Measurements from ENCODE around the gene CCHCR1. TPM values are rescaled to one million over a fixed set of nuclear protein-coding genes. Genes with fewer than 3 reads are reported as not detected.
A peak's percentile ranks its signal among the peaks of the same experiment; 100 is the strongest.
"Not testable (repeated sequence)": the region's sequence is repeated elsewhere in the genome, so short reads cannot be mapped to it uniquely, and the experiment has no call there.

Gene CCHCR1
- total and polyA plus RNA-seq, 2 of the 8 experiments (the other 6 are each of a cell fraction or from before 2014, with no cell fraction given), result 20.9 to 38.0 TPM

DNA sequence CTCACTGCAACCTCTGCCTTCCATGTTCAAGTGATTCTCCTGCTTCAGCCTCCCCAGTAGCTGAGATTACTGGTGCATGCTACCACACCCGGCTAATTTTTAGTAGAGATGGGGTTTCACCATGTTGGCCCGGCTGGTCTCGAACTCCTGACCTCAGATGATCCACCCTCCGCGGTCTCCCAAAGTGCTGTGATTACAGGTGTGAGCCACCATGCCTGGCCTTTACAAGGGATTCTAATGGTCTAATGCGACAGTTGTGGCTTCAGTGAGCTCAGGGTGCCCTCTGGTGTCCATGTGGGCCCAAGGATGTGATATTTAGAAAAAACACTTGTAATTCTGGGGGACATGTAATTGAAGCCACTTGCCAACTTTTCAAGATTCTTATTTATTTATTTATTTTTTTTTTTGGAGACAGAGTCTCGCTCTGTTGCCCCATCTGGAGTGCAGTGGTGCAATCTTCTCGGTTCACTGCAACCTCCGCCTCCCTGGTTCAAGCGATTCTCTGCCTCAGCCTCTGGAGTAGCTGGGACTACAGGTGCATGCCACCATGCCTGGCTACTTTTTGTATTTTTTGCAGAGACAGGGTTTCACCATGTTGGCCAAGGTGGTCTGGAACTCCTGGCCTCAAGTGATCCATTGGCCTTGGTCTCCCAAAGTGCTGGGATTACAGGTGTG, 35.0 kb upstream of the CCHCR1 start:
- not testable (repeated sequence) for H4K8ac ChIP-seq (ENCODE audit: extremely low read depth, insufficient read depth, low read length); H3K79me2 ChIP-seq (ENCODE audit: control insufficient read depth in 1 of 2, insufficient read depth in 2 of 2, low read length in 2 of 2); H2BK20ac ChIP-seq (ENCODE audit: low read length); H4K5ac ChIP-seq (ENCODE audit: insufficient read length, low read depth, low read length); FAIRE-seq; H2BK15ac ChIP-seq (ENCODE audit: low read length); H2BK120ac ChIP-seq (replicated peaks; ENCODE audit: low read depth, low read length); H3K9me3 ChIP-seq (ENCODE audit: insufficient read depth in 2 of 2, low read depth in 1 of 2, low read length in 1 of 2); H3K14ac ChIP-seq (ENCODE audit: insufficient read length); H3K27ac ChIP-seq (ENCODE audit: low read depth, low read length); H3K79me1 ChIP-seq (ENCODE audit: low read depth, low read length); H2AK5ac ChIP-seq (ENCODE audit: low read depth, low read length); H3K9ac ChIP-seq (replicated peaks in 1 of 4; ENCODE audit: extremely low read depth in 1 of 4, low read depth in 3 of 4, low read length in 3 of 4); H2AFZ ChIP-seq (ENCODE audit: low read length); H3K18ac ChIP-seq (ENCODE audit: extremely low read depth, low read length); H3K4ac ChIP-seq (replicated peaks; ENCODE audit: insufficient read length, low read depth, low read length); H3K4me1 ChIP-seq (replicated peaks in 1 of 4; ENCODE audit: control insufficient read depth in 3 of 4, insufficient read depth in 4 of 4, low read length in 3 of 4); H4K91ac ChIP-seq (replicated peaks; ENCODE audit: insufficient read length, low read length); H3K4me2 ChIP-seq (ENCODE audit: insufficient read depth in 1 of 2, low read depth in 2 of 2, low read length in 2 of 2); H3K27me3 ChIP-seq (replicated peaks in 1 of 4; ENCODE audit: control insufficient read depth in 3 of 4, extremely low read depth in 1 of 4, insufficient read depth in 3 of 4, low read length in 3 of 4); H4K20me1 ChIP-seq (replicated peaks in 1 of 2; ENCODE audit: control insufficient read depth in 1 of 2, insufficient read depth in 2 of 2, low read length in 2 of 2); H3K36me3 ChIP-seq (ENCODE audit: control insufficient read depth in 2 of 4, insufficient read depth in 4 of 4, low read length in 3 of 4); H3K4me3 ChIP-seq (ENCODE audit: extremely low read depth in 1 of 4, insufficient read depth in 2 of 4, low read depth in 3 of 4, low read length in 4 of 4); H3K23ac ChIP-seq (ENCODE audit: insufficient read length); H2BK12ac ChIP-seq (ENCODE audit: low read depth, low read length); H2BK5ac ChIP-seq (ENCODE audit: low read depth, low read length); H3K23me2 ChIP-seq (ENCODE audit: low read depth, low read length); H3K56ac ChIP-seq (replicated peaks; ENCODE audit: insufficient read length, low read depth, low read length)
- WGBS, 2 experiments (ENCODE audit: extremely low coverage in 1 of 2, insufficient coverage in 1 of 2, insufficient read length in 1 of 2, insufficient replicate concordance in 2 of 2, low coverage in 1 of 2, low lambda C conversion rate in 2 of 2, missing lambda C conversion rate in 1 of 2), result 57% methylated on average over 10 of the region's 10 CpGs; no CpG with 5 or more reads in 1 of the 2 experiments
- TF ChIP-seq TBP (IDR thresholded peaks at IDR 0.05; ENCODE audit: low read depth, low read length) (peak; percentile 33; the same call in 1 of the 2 replicates), CHD2 (IDR thresholded peaks at IDR 0.05; ENCODE audit: low read length) (0 out of 2 replicates have a peak, but pooled peaks have one; percentile 13), RAD21 (IDR thresholded peaks at IDR 0.05 in 1 of 2, conservative IDR thresholded peaks at IDR 0.05 in 1 of 2; ENCODE audit: low read depth in 2 of 2, low read length in 2 of 2) (peak; percentile 93 to 97), TCF12 (IDR thresholded peaks at IDR 0.05; ENCODE audit: low read depth, low read length) (0 out of 2 replicates have a peak, but pooled peaks have one; percentile 15), KDM1A (IDR thresholded peaks at IDR 0.05; ENCODE audit: borderline replicate concordance, low read length) (peak; percentile 63; the same call in 1 of the 2 replicates)
- TF ChIP-seq, protein P1, sequence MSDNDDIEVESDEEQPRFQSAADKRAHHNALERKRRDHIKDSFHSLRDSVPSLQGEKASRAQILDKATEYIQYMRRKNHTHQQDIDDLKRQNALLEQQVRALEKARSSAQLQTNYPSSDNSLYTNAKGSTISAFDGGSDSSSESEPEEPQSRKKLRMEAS (IDR thresholded peaks at IDR 0.05), result 0 out of 2 replicates have a peak, but pooled peaks have one; percentile 14
- TF ChIP-seq, protein P2, sequence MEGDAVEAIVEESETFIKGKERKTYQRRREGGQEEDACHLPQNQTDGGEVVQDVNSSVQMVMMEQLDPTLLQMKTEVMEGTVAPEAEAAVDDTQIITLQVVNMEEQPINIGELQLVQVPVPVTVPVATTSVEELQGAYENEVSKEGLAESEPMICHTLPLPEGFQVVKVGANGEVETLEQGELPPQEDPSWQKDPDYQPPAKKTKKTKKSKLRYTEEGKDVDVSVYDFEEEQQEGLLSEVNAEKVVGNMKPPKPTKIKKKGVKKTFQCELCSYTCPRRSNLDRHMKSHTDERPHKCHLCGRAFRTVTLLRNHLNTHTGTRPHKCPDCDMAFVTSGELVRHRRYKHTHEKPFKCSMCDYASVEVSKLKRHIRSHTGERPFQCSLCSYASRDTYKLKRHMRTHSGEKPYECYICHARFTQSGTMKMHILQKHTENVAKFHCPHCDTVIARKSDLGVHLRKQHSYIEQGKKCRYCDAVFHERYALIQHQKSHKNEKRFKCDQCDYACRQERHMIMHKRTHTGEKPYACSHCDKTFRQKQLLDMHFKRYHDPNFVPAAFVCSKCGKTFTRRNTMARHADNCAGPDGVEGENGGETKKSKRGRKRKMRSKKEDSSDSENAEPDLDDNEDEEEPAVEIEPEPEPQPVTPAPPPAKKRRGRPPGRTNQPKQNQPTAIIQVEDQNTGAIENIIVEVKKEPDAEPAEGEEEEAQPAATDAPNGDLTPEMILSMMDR (IDR thresholded peaks at IDR 0.05; ENCODE audit: control extremely low read depth in 1 of 3, insufficient read depth in 1 of 3, low read depth in 1 of 3, low read length in 3 of 3), result peak; percentile 66 to 92 (median 74)
- CTCF ChIA-PET (ENCODE audit: partially characterized antibody), result interaction anchor here (0.6 to 11.0 kb wide), 27 partner anchors 10 to 349 kb away, joined by 3 to 103 read pairs (median 6); partner anchors contain the start of genes C6orf15, CDSN, PSORS1C2 and TCF19
- POLR2A ChIA-PET (ENCODE audit: partially characterized antibody), result interaction anchor here (0.6 to 61.6 kb wide), 3 partner anchors 10 to 92 kb away, joined by 3 to 2251 read pairs (median 3); partner anchors contain the start of genes CCHCR1, CDSN, POU5F1 and PSORS1C1
- peak in 1 of 2 experiments; percentile 81 for DNase-seq (ENCODE audit: low read depth in 1 of 2, low spot score in 2 of 2)
